Psoas muscle (tissue), 8 donors: ENCODE data around the gene IRS1. TPM values are rescaled to one million over a fixed set of nuclear protein-coding genes. Genes with fewer than 3 reads are reported as not detected.

Experiments used
- ATAC-seq, 4 donors: fragments of 200-7000 bp; cut with Tn5 transposase; one replicate each; pipeline ENCODE4 v1.9.1; 2020; ENCODE audit warnings: moderate library complexity in 3 of 4, mild to moderate bottlenecking in 2 of 4
- DNase-seq, 2 donors: peaks; one replicate each; pipeline ENCODE4 v3.0.0-alpha.2; 2020
- H3K27ac ChIP-seq: fragments of 200-600 bp; one replicate; pipeline ENCODE4 v1.8.0; 2022
- H3K27me3 ChIP-seq, 3 donors: fragments of 200-600 bp in 1 of 3; one replicate each; pipeline versions ENCODE4 v1.6.1 to v1.8.0; 2013 to 2022; ENCODE audit warnings: low read length in 2 of 3, mild to moderate bottlenecking in 2 of 3, moderate library complexity in 1 of 3; ENCODE audit not compliant: insufficient read depth in 3 of 3
- H3K36me3 ChIP-seq, 2 donors: fragments of 200-600 bp in 1 of 2; one replicate each; pipeline versions ENCODE4 v1.6.1 to v1.8.0; 2013 to 2022; ENCODE audit warnings: low read depth in 1 of 2, mild to moderate bottlenecking in 1 of 2, moderate library complexity in 1 of 2; ENCODE audit not compliant: insufficient read depth in 1 of 2
- H3K4me1 ChIP-seq: fragments of 200-600 bp; one replicate; pipeline ENCODE4 v1.8.0; 2022
- H3K4me3 ChIP-seq: fragments of 200-600 bp; one replicate; pipeline ENCODE4 v1.8.0; 2022; ENCODE audit warnings: mild to moderate bottlenecking
- H3K9me3 ChIP-seq: fragments of 200-600 bp; one replicate; pipeline ENCODE4 v1.8.0; 2022
- WGBS, 3 donors: extraction: QIAGEN DNeasy Blood & Tissue Kit; methylation state at CpG; one replicate each; pipeline versions ENCODE4 v1.1.6 to v1.1.7; 2013; 5-methylcytosine and 5-hydroxymethylcytosine counted together
- intact Hi-C, 2 donors: fragments of 100-400 bp; cut with DNase I; formaldehyde crosslinking; loops; one replicate each; pipeline versions ENCODE4 v1.11.0 to v1.14.2; 2022
- polyA plus RNA-seq, 3 donors: library from polyadenylated mRNA; stranded (reverse); fragments of 200-250 nt; gene quantifications; one replicate each; pipeline ENCODE4 v1.2.3, GENCODE V29; 2013
- total RNA-seq, 4 donors: library from RNA; stranded (reverse); fragmentation: NEBNext Ultra II Directional in 2 of 4; extraction: Animal tissue kit (Norgen Biotek cat#: 25700) in 2 of 4; gene quantifications; one replicate each; pipeline versions ENCODE4 v1.2.1 to v1.2.4, GENCODE V29; 2021 to 2023
- TF ChIP-seq, protein P1 (sequence below): fragments of 200-600 bp; IDR thresholded peaks from one replicate; pipeline ENCODE4 v1.8.0; 2022; ENCODE audit warnings: antibody characterized with exemption
- donor health status: healthy with polysubstance abuse.
- donor health status: DM: no; HTN: no; CAD: no; lungs with moderate emphysema.
- donor health status: Bipolar disorder and iron deficiency.
- donor health status: healthy.
- donor health status: DM: yes; HTN: yes; CAD: no.
- donor health status: DM: no; HTN: no; CAD: no.
- donor health status: DM: no; HTN: no; CAD: no.
- donor health status: DM: yes; HTN: yes; CAD: no.

The IRS1 gene
- total and polyA plus RNA-seq, 7 donors = 2.5 to 21.0 (median 11.9) TPM

DNA sequence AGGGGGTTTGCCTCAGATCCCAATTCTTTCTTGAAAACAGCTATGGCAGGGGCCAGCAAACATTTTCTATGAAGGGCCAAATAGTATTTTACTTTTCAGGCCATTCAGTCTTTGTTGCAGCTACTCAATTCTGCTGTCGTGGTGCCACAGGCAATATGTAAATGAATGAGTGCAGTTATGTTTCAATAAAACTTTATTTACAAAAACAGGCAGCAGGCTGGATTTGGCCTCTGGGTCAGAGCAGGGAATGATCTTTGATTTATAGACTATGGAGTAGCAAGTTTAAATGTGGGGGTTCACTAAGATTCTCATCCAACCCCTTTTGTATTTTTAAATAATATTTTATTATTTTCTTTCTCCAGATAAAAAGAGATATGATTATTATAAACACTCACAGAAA, 72.4 kb downstream of the IRS1 start:
- 65 to 74% (median 70%) methylated on average over 1 of the region's 1 CpG for WGBS, 3 donors
- intact Hi-C loops = no loop called here

DNA sequence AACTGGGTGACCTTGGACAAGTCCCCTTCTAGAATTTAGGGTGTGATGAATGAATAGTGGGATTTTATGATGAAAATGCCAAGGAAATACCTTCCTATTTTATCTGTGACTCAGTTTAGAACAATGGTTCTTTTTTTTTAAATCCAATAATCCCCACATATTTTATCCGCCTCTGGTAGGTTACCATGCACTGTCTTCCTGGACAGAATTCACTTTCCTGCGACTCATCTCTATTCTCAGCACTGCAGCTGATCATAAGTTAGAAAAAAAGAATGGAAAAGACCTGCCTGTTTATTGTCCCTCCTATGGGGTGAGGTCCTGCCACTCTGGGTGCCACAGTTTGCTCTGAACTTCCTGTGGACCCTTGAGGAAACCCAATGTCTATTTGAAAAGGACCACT, 73.1 kb downstream of the IRS1 start:
- TF ChIP-seq, protein P1, sequence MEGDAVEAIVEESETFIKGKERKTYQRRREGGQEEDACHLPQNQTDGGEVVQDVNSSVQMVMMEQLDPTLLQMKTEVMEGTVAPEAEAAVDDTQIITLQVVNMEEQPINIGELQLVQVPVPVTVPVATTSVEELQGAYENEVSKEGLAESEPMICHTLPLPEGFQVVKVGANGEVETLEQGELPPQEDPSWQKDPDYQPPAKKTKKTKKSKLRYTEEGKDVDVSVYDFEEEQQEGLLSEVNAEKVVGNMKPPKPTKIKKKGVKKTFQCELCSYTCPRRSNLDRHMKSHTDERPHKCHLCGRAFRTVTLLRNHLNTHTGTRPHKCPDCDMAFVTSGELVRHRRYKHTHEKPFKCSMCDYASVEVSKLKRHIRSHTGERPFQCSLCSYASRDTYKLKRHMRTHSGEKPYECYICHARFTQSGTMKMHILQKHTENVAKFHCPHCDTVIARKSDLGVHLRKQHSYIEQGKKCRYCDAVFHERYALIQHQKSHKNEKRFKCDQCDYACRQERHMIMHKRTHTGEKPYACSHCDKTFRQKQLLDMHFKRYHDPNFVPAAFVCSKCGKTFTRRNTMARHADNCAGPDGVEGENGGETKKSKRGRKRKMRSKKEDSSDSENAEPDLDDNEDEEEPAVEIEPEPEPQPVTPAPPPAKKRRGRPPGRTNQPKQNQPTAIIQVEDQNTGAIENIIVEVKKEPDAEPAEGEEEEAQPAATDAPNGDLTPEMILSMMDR = no peak
- no peak overlapping the region for H3K27ac ChIP-seq
- H3K36me3 ChIP-seq = no peaks in the 10 kb centered on the region
- intact Hi-C loops = no loop called here
- no peaks in the 10 kb centered on the region for H3K9me3 ChIP-seq
- no peak for ATAC-seq
- WGBS, 3 donors = 85 to 97% (median 85%) methylated on average over 2 of the region's 2 CpGs
- H3K27me3 ChIP-seq = no peaks in the 10 kb centered on the region
- no peak for DNase-seq
- no peak overlapping the region for H3K4me3 ChIP-seq
- peaks cover 7% of the 10 kb centered on the region for H3K4me1 ChIP-seq

More for the DNA sequence above, 72.4 kb downstream of the IRS1 start:
- Histone ChIP-seq H3K36me3 (no peaks in the 10 kb centered on the region), H3K9me3 (no peaks in the 10 kb centered on the region), H3K27me3 (no peaks in the 10 kb centered on the region), H3K4me1 (peaks cover 7% of the 10 kb centered on the region), H3K27ac (no peak overlapping the region), H3K4me3 (no peak overlapping the region)
- ATAC-seq = no peak
- TF ChIP-seq, protein P1 = no peak
- DNase-seq = no peak

DNA sequence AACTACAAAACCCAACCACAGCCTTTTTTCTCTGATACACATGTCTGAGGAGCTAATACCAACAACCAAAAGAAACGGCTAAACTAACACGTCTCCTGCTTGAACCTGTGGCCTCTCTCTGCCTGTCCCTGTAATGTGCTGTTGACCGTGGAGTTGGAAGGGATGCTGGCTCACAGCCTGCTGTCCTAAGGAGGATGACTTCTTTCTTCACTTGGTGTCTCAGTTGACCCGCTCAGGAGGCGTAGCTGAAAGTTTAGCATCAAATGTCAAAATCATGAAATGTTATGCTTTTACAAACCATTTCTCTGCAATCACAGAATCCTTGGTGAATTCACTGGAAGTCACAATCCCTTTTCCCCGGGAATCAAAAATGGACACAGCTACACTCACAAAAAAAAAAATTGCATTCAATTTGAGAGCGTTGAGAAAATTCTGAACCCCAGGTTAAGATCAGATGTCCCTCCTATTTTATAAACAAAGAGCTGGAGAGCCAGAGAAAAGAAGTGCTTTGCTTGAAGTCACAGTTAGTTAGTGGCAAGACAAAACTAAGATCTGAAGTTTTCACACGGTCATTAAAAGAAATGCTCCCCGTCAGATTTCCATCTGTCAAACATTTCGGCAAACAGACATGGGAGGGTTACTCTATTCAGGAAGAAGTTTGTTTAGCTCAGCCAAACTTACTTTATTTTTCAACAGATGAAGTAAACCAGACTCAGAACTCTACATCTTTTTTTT, 74.3 kb downstream of the IRS1 start:
- H3K4me1 ChIP-seq = peaks cover 4% of the 10 kb centered on the region
- H3K36me3 ChIP-seq = no peaks in the 10 kb centered on the region
- ATAC-seq (peak in 3 of 4 donors; percentile 42 to 68 (median 54)), DNase-seq (peak in 1 of 2 donors; percentile 52)
- intact Hi-C loops = no loop called here
- H3K9me3 ChIP-seq = no peaks in the 10 kb centered on the region
- TF ChIP-seq, protein P1 = no peak
- no peaks in the 10 kb centered on the region for H3K27me3 ChIP-seq
- no peak overlapping the region for H3K27ac ChIP-seq
- no peak overlapping the region for H3K4me3 ChIP-seq
- 28 to 49% (median 33%) methylated on average over 10 of the region's 10 CpGs for WGBS, 3 donors

DNA sequence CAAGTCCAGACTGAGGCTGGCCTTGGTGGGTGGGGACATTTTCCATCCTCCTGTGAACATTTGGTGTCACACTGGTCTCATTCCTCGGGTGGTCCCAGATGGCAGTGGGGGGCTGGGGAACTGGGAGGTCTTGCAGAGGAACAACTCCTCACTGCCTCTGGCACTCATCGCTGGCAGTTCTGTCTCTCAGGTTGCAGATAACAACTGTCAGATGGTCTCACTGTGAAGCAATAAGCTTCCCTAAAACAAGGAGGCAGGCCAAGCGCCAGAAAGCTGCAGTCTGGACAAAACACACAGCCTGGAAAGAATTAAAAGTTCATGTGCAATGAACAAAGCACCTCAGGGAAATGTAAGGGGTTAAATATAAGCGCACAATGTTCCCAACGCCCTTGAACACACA, 78.1 kb downstream of the IRS1 start:
- WGBS, 3 donors = 19 to 41% (median 34%) methylated on average over 5 of the region's 5 CpGs
- Histone ChIP-seq H3K27me3 (no peaks in the 10 kb centered on the region), H3K27ac (no peak overlapping the region), H3K4me1 (peaks cover 3% of the 10 kb centered on the region), H3K9me3 (no peaks in the 10 kb centered on the region), H3K4me3 (no peak overlapping the region), H3K36me3 (no peaks in the 10 kb centered on the region)
- peak; percentile 50 to 72 for DNase-seq
- ATAC-seq = peak in 2 of 4 donors; percentile 42 to 55
- intact Hi-C loops = no loop called here
- TF ChIP-seq, protein P1 = no peak

DNA sequence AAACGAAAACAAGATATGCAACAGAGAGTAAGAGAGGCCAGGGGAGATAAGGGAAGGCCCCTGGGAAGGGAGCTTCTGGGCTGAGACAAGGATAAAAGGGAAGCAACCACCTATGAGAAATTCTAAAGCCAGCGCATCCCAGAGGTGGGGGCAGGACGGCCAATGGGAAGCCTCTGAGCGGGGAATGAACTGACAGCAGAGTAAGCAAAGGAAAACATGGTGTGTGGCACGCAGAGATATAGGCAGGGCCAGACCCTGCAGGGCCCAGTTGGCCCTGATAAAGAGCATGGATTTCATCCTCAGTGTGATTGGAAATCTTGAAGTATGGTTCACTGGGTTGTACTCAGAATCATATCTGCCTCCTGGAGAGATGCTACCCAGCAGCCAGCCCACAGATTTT, 78.7 kb downstream of the IRS1 start:
- Histone ChIP-seq H3K4me1 (peaks cover 3% of the 10 kb centered on the region), H3K27me3 (no peaks in the 10 kb centered on the region), H3K36me3 (no peaks in the 10 kb centered on the region), H3K4me3 (no peak overlapping the region), H3K27ac (no peak overlapping the region), H3K9me3 (no peaks in the 10 kb centered on the region)
- intact Hi-C loops = no loop called here
- no peak for DNase-seq
- 90 to 95% (median 94%) methylated on average over 5 of the region's 5 CpGs for WGBS, 3 donors
- no peak for ATAC-seq
- TF ChIP-seq, protein P1 = no peak
